ENCODE data around the gene UNC79. TPM values are rescaled to one million over a fixed set of nuclear protein-coding genes. Genes with fewer than 3 reads are reported as not detected.

The UNC79 gene
- total RNA-seq, 1 experiment from 2014 or later: 0.05 TPM

GRCh38 chr14:93708311-93708734 lies 277.6 kb downstream of the UNC79 start:
- no peak overlapping the region for H3K4me3 ChIP-seq (ENCODE audit: low read depth in 2 of 2, low read length in 2 of 2)
- H3K27me3 ChIP-seq (ENCODE audit: control insufficient read depth, insufficient read depth, low read length): no peaks in the 10 kb centered on the region
- in situ Hi-C loops (cut with HindIII; ENCODE audit: low pct_unique_long_range_greater_than_20kb, low sequenced_read_pairs) (no loop called here), intact Hi-C loops (cut with micrococcal nuclease; ENCODE audit: unreplicated experiment) (no loop called here)
- BruUV-seq (replicated peaks): no TSS peak
- no peak for DNase-seq (ENCODE audit: low read depth, low spot score)
- TF ChIP-seq SIN3A (IDR thresholded peaks at IDR 0.05; ENCODE audit: borderline replicate concordance, insufficient read depth, low read depth, low read length) (no peak), TCF7L2 (IDR thresholded peaks at IDR 0.05; ENCODE audit: low read depth, low read length) (no peak), CTCF (IDR thresholded peaks at IDR 0.05) (no peak)
- CTCF ChIA-PET: no interaction called here
- ATAC-seq: no peak
- H3K27ac ChIP-seq (ENCODE audit: low read length): no peak overlapping the region
- no peaks in the 10 kb centered on the region for H3K4me1 ChIP-seq (ENCODE audit: control insufficient read depth, insufficient read depth, low read length)
- no peaks in the 10 kb centered on the region for H3K36me3 ChIP-seq (ENCODE audit: control insufficient read depth, insufficient read depth, low read length)
- H3K9me3 ChIP-seq (ENCODE audit: control insufficient read depth, insufficient read depth, low read depth, low read length): no peaks in the 10 kb centered on the region
- POLR2A ChIA-PET: no interaction called here

- Histone ChIP-seq H3K4me1 (ENCODE audit: control insufficient read depth, insufficient read depth, low read length) (no peaks in the 10 kb centered on the region), H3K9me3 (ENCODE audit: control insufficient read depth, insufficient read depth, low read depth, low read length) (no peaks in the 10 kb centered on the region), H3K27ac (ENCODE audit: low read length) (no peak overlapping the region), H3K27me3 (ENCODE audit: control insufficient read depth, insufficient read depth, low read length) (no peaks in the 10 kb centered on the region), H3K4me3 (ENCODE audit: low read depth in 2 of 2, low read length in 2 of 2) (no peak overlapping the region), H3K36me3 (ENCODE audit: control insufficient read depth, insufficient read depth, low read length) (no peaks in the 10 kb centered on the region)
- ChIA-PET POLR2A (no interaction called here), CTCF (no interaction called here)
- no peak for ATAC-seq
- TF ChIP-seq SIN3A (IDR thresholded peaks at IDR 0.05; ENCODE audit: borderline replicate concordance, insufficient read depth, low read depth, low read length) (no peak), TCF7L2 (IDR thresholded peaks at IDR 0.05; ENCODE audit: low read depth, low read length) (no peak), REST (IDR thresholded peaks at IDR 0.05; ENCODE audit: insufficient read depth in 1 of 2, low read depth in 2 of 2, low read length in 1 of 2) (no peak), CTCF (IDR thresholded peaks at IDR 0.05) (no peak), POLR2AphosphoS5 (IDR thresholded peaks at IDR 0.05; ENCODE audit: low read depth, low read length) (no peak)
- intact Hi-C loops (cut with micrococcal nuclease; ENCODE audit: unreplicated experiment): no loop called here
- BruUV-seq (replicated peaks): no TSS peak
- no peak for DNase-seq (ENCODE audit: low read depth, low spot score)
- in situ Hi-C loops (cut with HindIII; ENCODE audit: low pct_unique_long_range_greater_than_20kb, low sequenced_read_pairs): no loop called here
Measured at GRCh38 chr14:93708800-93709199, 278.1 kb downstream of the UNC79 start.
